ENCODE results near the gene CDH15. TPM values are rescaled to one million over a fixed set of nuclear protein-coding genes. Genes with fewer than 3 reads are reported as not detected.

The CDH15 gene
- total RNA-seq, 1 donor from 2014 or later, result 0.18 TPM

- no peaks in the 10 kb centered on the region for H3K4me1 Mint-ChIP-seq (ENCODE audit: low read depth, unreplicated experiment)
- peaks cover 10% of the 10 kb centered on the region for H3K27me3 Mint-ChIP-seq (ENCODE audit: low read depth, unreplicated experiment)
- H3K9me3 Mint-ChIP-seq (ENCODE audit: unreplicated experiment), result no peaks in the 10 kb centered on the region
- Histone ChIP-seq H3K4me1 (ENCODE audit: insufficient read depth, low read length) (no peaks in the 10 kb centered on the region), H2AFZ (ENCODE audit: low read depth, low read length) (no peak overlapping the region), H3K36me3 (ENCODE audit: insufficient read depth, low read length) (no peaks in the 10 kb centered on the region), H3K79me2 (ENCODE audit: insufficient read depth, low read length) (no peaks in the 10 kb centered on the region), H3K27me3 (ENCODE audit: insufficient read depth, low read length) (no peaks in the 10 kb centered on the region), H3K27ac (ENCODE audit: low read depth, low read length) (no peak overlapping the region), H4K20me1 (ENCODE audit: insufficient read depth, low read length) (peaks cover 5% of the 10 kb centered on the region), H3K9ac (ENCODE audit: low read length) (no peak overlapping the region), H3K4me2 (ENCODE audit: low read length) (peak overlapping the region; percentile 66), H3K9me3 (ENCODE audit: insufficient read depth, low read depth, low read length) (no peaks in the 10 kb centered on the region), H3K4me3 (ENCODE audit: insufficient read depth, low read depth, low read length) (no peak overlapping the region)
- FAIRE-seq, result no peak
- H3K36me3 Mint-ChIP-seq (ENCODE audit: low read depth, unreplicated experiment), result no peaks in the 10 kb centered on the region
- peak; percentile 84 for DNase-seq (ENCODE audit: low read depth)
- H3K27ac Mint-ChIP-seq (ENCODE audit: unreplicated experiment), result no peak overlapping the region
- TF ChIP-seq, protein P1, sequence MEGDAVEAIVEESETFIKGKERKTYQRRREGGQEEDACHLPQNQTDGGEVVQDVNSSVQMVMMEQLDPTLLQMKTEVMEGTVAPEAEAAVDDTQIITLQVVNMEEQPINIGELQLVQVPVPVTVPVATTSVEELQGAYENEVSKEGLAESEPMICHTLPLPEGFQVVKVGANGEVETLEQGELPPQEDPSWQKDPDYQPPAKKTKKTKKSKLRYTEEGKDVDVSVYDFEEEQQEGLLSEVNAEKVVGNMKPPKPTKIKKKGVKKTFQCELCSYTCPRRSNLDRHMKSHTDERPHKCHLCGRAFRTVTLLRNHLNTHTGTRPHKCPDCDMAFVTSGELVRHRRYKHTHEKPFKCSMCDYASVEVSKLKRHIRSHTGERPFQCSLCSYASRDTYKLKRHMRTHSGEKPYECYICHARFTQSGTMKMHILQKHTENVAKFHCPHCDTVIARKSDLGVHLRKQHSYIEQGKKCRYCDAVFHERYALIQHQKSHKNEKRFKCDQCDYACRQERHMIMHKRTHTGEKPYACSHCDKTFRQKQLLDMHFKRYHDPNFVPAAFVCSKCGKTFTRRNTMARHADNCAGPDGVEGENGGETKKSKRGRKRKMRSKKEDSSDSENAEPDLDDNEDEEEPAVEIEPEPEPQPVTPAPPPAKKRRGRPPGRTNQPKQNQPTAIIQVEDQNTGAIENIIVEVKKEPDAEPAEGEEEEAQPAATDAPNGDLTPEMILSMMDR (IDR thresholded peaks at IDR 0.05; ENCODE audit: insufficient read depth, low read depth, low read length), result no peak
- no peak for TF ChIP-seq EZH2 (IDR thresholded peaks at IDR 0.05; ENCODE audit: insufficient read depth, low read length)
- H3K4me3 Mint-ChIP-seq (ENCODE audit: unreplicated experiment), result no peak overlapping the region
Observed at GRCh38 chr16:89192956-89193575, 21.5 kb downstream of the CDH15 start.

DNA sequence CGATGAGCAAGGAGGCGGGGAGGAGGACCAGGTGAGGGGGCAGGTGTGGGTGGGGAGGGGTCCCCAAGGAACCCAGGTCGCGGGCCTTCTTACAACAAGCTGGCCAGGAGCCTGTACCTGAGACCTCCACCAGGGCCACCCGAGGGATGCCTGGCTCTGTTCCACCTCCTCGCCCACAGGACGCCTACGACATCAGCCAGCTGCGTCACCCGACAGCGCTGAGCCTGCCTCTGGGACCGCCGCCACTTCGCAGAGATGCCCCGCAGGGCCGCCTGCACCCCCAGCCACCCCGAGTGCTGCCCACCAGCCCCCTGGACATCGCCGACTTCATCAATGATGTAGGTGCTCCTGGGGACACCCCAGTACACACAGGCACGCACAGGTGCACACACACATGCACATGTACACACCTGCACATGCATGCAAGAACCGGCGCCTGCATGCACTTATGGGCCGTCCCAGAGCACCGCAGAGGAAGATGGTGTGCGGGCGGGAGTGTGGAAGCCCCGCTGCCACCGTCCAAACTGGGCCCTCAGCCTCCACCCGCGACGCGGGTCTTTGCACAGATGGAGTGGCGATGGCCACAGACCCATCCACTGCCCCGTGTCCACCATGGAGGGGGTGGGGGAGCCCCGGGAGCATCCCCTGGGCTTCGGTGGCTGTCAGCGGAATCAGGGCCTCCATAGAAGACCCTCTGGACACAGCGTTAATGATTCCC, 22.2 kb downstream of the CDH15 start:
- H3K27me3 ChIP-seq (ENCODE audit: insufficient read depth, low read length), result no peaks in the 10 kb centered on the region
- no peaks in the 10 kb centered on the region for H3K36me3 ChIP-seq (ENCODE audit: insufficient read depth, low read length)
- Mint-ChIP-seq H3K27ac (ENCODE audit: unreplicated experiment) (no peak overlapping the region), H3K27me3 (ENCODE audit: low read depth, unreplicated experiment) (peaks cover 12% of the 10 kb centered on the region), H3K9me3 (ENCODE audit: unreplicated experiment) (no peaks in the 10 kb centered on the region), H3K36me3 (ENCODE audit: low read depth, unreplicated experiment) (no peaks in the 10 kb centered on the region), H3K4me1 (ENCODE audit: low read depth, unreplicated experiment) (no peaks in the 10 kb centered on the region), H3K4me3 (ENCODE audit: unreplicated experiment) (no peak overlapping the region)
- H3K4me3 ChIP-seq (ENCODE audit: insufficient read depth, low read depth, low read length), result no peak overlapping the region
- no peak for DNase-seq (ENCODE audit: low read depth)
- FAIRE-seq, result no peak
- H4K20me1 ChIP-seq (ENCODE audit: insufficient read depth, low read length), result peaks cover 5% of the 10 kb centered on the region
- no peak overlapping the region for H3K9ac ChIP-seq (ENCODE audit: low read length)
- H2AFZ ChIP-seq (ENCODE audit: low read depth, low read length), result no peak overlapping the region
- peak overlapping the region; percentile 66 for H3K4me2 ChIP-seq (ENCODE audit: low read length)
- H3K27ac ChIP-seq (ENCODE audit: low read depth, low read length), result no peak overlapping the region
- H3K9me3 ChIP-seq (ENCODE audit: insufficient read depth, low read depth, low read length), result no peaks in the 10 kb centered on the region
- H3K4me1 ChIP-seq (ENCODE audit: insufficient read depth, low read length), result no peaks in the 10 kb centered on the region
- TF ChIP-seq, protein P1 (IDR thresholded peaks at IDR 0.05; ENCODE audit: insufficient read depth, low read depth, low read length), result no peak
- TF ChIP-seq EZH2 (IDR thresholded peaks at IDR 0.05; ENCODE audit: insufficient read depth, low read length), result no peak
- no peaks in the 10 kb centered on the region for H3K79me2 ChIP-seq (ENCODE audit: insufficient read depth, low read length)

Data from astrocyte (in vitro differentiated cells and primary cell).